Mucosa of descending colon (tissue), 3 donors: ENCODE measurements around the gene IRX5. TPM values are rescaled to one million over a fixed set of nuclear protein-coding genes. Genes with fewer than 3 reads are reported as not detected.
A peak's percentile ranks its signal among the peaks of the same experiment; 100 is the strongest.

Source experiments
- ATAC-seq: fragments of 200-7000 bp; cut with Tn5 transposase; one replicate; pipeline ENCODE4 v1.9.1; 2020; ENCODE audit warnings: mild to moderate bottlenecking, moderate library complexity
- DNase-seq, 3 donors: peaks; one replicate each; pipeline ENCODE4 v3.0.0-alpha.2; 2020
- H3K36me3 ChIP-seq: fragments of 200-600 bp; one replicate; pipeline ENCODE4 v1.8.0; 2021; ENCODE audit warnings: low read depth, mild to moderate bottlenecking
- H3K4me1 ChIP-seq: fragments of 200-600 bp; one replicate; pipeline ENCODE4 v1.8.0; 2021; ENCODE audit warnings: low read depth, mild to moderate bottlenecking
- H3K4me3 ChIP-seq: fragments of 200-600 bp; one replicate; pipeline ENCODE4 v1.8.0; 2021; ENCODE audit warnings: mild to moderate bottlenecking
- H3K9me3 ChIP-seq: fragments of 200-600 bp; one replicate; pipeline ENCODE4 v1.8.0; 2021; ENCODE audit warnings: mild to moderate bottlenecking
- CTCF ChIP-seq: fragments of 200-600 bp; IDR thresholded peaks from one replicate; pipeline ENCODE4 v1.8.0; 2022; ENCODE audit warnings: antibody characterized with exemption, mild to moderate bottlenecking
- intact Hi-C, 2 donors: fragments of 100-400 bp; cut with DNase I in 1 of 2; cut with micrococcal nuclease in 1 of 2; formaldehyde crosslinking; loops; one replicate each; pipeline versions ENCODE4 v1.11.0 to v1.11.1; 2022; cut with DNase I, micrococcal nuclease
- total RNA-seq, 3 donors: library from RNA; stranded (reverse); fragmentation: NEBNext Ultra II Directional in 2 of 3; extraction: Animal tissue kit (Norgen Biotek cat#: 25700) in 2 of 3; gene quantifications; one replicate each; pipeline versions ENCODE4 v1.2.1 to v1.2.4, GENCODE V29; 2021 to 2023
- donor health status: DM: no; HTN: no; CAD: no; lungs with moderate emphysema.
- donor health status: DM: no; HTN: no; CAD: no.
- donor health status: DM: no; HTN: yes; CAD: no.

The IRX5 gene
- total RNA-seq, 3 donors from 2014 or later, result not detected

GRCh38 chr16:54955757-54956156, 25.1 kb downstream of the IRX5 start:
- no peak for ATAC-seq
- no peaks in the 10 kb centered on the region for H3K9me3 ChIP-seq
- H3K36me3 ChIP-seq, result no peaks in the 10 kb centered on the region
- no peak for DNase-seq
- TF ChIP-seq CTCF, result no peak
- H3K4me1 ChIP-seq, result no peaks in the 10 kb centered on the region
- no peak overlapping the region for H3K4me3 ChIP-seq
- intact Hi-C loops, result no loop called here

DNA sequence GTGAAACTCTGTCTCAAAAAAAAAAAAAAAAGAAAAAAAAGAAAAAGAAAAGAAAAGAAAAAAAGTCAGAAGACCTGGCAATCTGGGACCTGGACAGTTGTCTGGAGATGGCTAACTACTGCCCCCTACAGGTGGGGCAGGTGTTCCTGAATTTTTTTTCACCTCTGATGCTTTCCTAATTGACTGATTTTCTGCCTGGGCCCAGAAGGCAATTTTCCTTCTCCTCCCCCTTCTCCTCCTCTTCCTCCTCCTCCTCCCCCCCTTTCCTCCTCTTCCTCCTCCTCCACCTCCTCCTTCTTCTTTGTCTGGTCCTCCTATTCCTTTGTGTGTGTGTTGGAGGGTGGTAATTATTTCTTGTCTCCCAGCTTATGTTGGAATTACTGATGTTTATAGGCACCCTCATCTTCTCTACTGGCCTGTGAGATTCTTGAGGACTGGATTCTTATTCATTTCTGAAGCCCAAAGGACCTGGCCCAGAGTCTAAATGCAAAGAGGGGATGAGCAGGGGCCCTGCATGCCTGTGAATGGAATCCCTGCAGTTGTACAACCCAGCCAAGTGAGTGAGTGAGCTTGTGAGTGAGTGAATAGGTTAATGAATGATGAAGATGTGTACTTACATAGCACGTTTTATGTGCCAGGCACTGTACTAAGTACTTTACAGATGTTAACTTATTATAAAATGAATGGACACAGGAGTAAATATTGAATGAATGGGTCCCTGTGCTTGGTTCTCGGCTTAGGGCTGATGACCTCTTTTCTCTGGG, 26.9 kb downstream of the IRX5 start:
- peak in 2 of 3 donors; percentile 32 to 59 for DNase-seq
- ATAC-seq, result peak; percentile 44

DNA sequence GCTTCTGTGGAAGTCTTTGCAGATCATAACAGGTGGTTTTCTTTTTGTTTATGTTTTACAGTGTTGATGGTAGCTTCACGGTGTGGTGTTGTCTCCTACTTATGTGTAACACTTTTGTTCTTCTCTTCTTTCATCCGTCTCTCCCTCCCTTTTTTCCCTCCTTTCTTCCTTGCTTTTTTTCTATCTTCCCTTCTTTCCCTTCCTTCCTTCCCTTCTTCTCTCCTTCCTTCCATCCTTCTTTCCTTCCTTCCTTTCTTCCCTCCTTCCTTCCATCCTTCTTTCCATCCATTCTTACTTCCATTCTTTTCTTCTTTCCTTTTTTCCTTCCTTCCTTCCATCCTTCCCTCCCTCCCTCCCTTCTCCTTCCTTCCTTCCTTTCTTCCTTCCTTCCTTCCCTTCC, 31.4 kb downstream of the IRX5 start:
- intact Hi-C loops, result no loop called here
- Histone ChIP-seq H3K4me1 (no peaks in the 10 kb centered on the region), H3K36me3 (no peaks in the 10 kb centered on the region), H3K9me3 (no peaks in the 10 kb centered on the region), H3K4me3 (no peak overlapping the region)
- DNase-seq (no peak), ATAC-seq (no peak)
- TF ChIP-seq CTCF, result no peak

More for the DNA sequence above, 26.9 kb downstream of the IRX5 start:
- H3K4me3 ChIP-seq, result no peak overlapping the region
- TF ChIP-seq CTCF, result peak; percentile 31
- H3K4me1 ChIP-seq, result no peaks in the 10 kb centered on the region
- no peaks in the 10 kb centered on the region for H3K9me3 ChIP-seq
- intact Hi-C loops, result no loop called here
- no peaks in the 10 kb centered on the region for H3K36me3 ChIP-seq

DNA sequence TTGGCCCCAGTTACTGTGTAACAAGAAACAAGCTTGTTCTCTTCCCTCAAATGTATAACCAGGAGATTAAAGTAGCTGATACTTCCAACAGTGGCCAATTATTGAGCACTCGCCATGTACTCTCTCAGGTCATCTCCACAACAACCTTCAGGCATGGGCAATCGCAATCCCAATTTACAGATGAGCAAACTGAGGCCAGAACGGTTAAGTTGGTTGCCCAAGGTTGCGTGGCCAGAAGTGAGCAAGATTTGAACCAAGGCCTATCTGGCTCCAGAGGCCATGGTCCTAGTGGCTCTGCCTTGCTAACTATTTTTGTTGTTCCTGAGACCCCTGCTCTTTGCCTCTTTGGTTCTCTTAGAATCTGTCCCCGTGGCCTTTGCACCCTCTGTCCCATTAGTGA, 33.6 kb downstream of the IRX5 start:
- Histone ChIP-seq H3K4me3 (no peak overlapping the region), H3K4me1 (no peaks in the 10 kb centered on the region), H3K36me3 (no peaks in the 10 kb centered on the region), H3K9me3 (no peaks in the 10 kb centered on the region)
- TF ChIP-seq CTCF, result no peak
- ATAC-seq (no peak), DNase-seq (no peak)
- intact Hi-C loops, result no loop called here

DNA sequence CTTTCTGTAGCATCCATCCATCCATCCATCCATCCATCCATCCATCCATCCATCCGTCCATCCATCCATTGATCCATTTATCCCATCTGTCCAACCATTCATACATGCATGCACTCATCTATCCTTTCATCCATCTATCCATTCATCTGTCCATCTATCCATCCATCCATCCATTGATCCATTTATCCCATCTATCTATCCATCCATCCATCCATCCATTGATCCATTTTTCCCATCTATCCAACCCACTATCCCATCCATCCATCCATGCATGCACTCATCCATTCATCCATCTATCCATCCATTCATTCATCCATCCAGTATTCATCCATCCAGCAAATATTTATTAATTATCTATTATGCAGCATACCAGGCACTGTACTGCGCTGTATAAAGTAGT, 34.8 kb downstream of the IRX5 start:
- Histone ChIP-seq H3K4me1 (no peaks in the 10 kb centered on the region), H3K9me3 (no peaks in the 10 kb centered on the region), H3K36me3 (no peaks in the 10 kb centered on the region), H3K4me3 (no peak overlapping the region)
- DNase-seq (no peak), ATAC-seq (no peak)
- intact Hi-C loops, result no loop called here
- TF ChIP-seq CTCF, result no peak

GRCh38 chr16:54968011-54968410, 37.3 kb downstream of the IRX5 start:
- Histone ChIP-seq H3K4me3 (no peak overlapping the region), H3K9me3 (no peaks in the 10 kb centered on the region), H3K4me1 (no peaks in the 10 kb centered on the region), H3K36me3 (no peaks in the 10 kb centered on the region)
- ATAC-seq, result no peak
- intact Hi-C loops, result no loop called here
- TF ChIP-seq CTCF, result no peak
- DNase-seq, result no peak
